Kidney (tissue), 14 donors: ENCODE results near the gene KIRREL3. TPM values are rescaled to one million over a fixed set of nuclear protein-coding genes. Genes with fewer than 3 reads are reported as not detected.

Experiments used
- DNase-seq, 5 donors: peaks; one replicate each; pipeline ENCODE4 v3.0.0-alpha.2; 2013 to 2020
- FAIRE-seq: peaks from 2 replicates; lab custom pipeline; 2012; peaks lifted over from hg19 to GRCh38; lab: Jason Lieb, UNC
- H3K27ac ChIP-seq, 2 donors: one replicate each; pipeline ENCODE4 v1.7.0; 2013; ENCODE audit warnings: low read depth in 2 of 2, low read length in 2 of 2, inconsistent platforms in 1 of 2
- H3K27me3 ChIP-seq: one replicate; pipeline ENCODE4 v1.7.1; 2013; ENCODE audit warnings: low read length, inconsistent platforms; ENCODE audit not compliant: control insufficient read depth, insufficient read depth
- H3K36me3 ChIP-seq, 3 donors: one replicate each; pipeline versions ENCODE4 v1.7.0 to v1.7.1; 2013; ENCODE audit warnings: low read length in 3 of 3, control low read depth in 1 of 3, inconsistent platforms in 1 of 3; ENCODE audit not compliant: insufficient read depth in 3 of 3, control insufficient read depth in 2 of 3
- H3K4me1 ChIP-seq, 3 donors: one replicate each; pipeline versions ENCODE4 v1.7.0 to v1.7.1; 2013; ENCODE audit warnings: low read length in 3 of 3, inconsistent platforms in 1 of 3, low read depth in 1 of 3; ENCODE audit not compliant: control insufficient read depth in 2 of 3, insufficient read depth in 2 of 3
- H3K4me3 ChIP-seq, 3 donors: one replicate each; pipeline versions ENCODE4 v1.7.0 to v1.8.1; 2013; ENCODE audit warnings: low read length in 3 of 3, control low read depth in 1 of 3, inconsistent platforms in 1 of 3
- H3K9ac ChIP-seq, 3 donors: one replicate each; pipeline versions ENCODE4 v1.7.0 to v1.7.1; 2013; ENCODE audit warnings: low read length in 3 of 3, control low read depth in 1 of 3, inconsistent platforms in 1 of 3
- H3K9me3 ChIP-seq, 3 donors: one replicate each; pipeline versions ENCODE4 v1.7.0 to v1.7.1; 2013; ENCODE audit warnings: low read length in 3 of 3, control low read depth in 1 of 3, inconsistent platforms in 1 of 3; ENCODE audit not compliant: control insufficient read depth in 2 of 3, insufficient read depth in 1 of 3
- intact Hi-C: fragments of 100-400 bp; cut with DNase I; formaldehyde crosslinking; loops from one replicate; pipeline ENCODE4 v1.11.1; 2022
- polyA plus RNA-seq: library from polyadenylated mRNA; stranded (reverse); fragments of 350-450 nt; fragmentation: Illumina TruSeq; extraction: RNeasy Lipid Tissue Mini Kit (QIAGEN cat#74804); gene quantifications from one replicate; pipeline ENCODE4 v1.2.3, GENCODE V29; 2014; ENCODE audit warnings: low read depth, low replicate concordance; ENCODE audit not compliant: insufficient read depth
- total RNA-seq: library from RNA; stranded (reverse); fragmentation: NEBNext Ultra II Directional; extraction: Animal tissue kit (Norgen Biotek cat#: 25700); gene quantifications from one replicate; pipeline ENCODE4 v1.2.1, GENCODE V29; 2021
- TF ChIP-seq, protein P1 (sequence below): IDR thresholded peaks from 3 replicates; pipeline ENCODE4 v1.5.1; 2012; ENCODE audit warnings: mild to moderate bottlenecking, moderate library complexity, borderline replicate concordance; ENCODE audit not compliant: insufficient read depth; ENCODE audit errors: extremely low read depth
- donor health status: control.
- donor health status: control.
- donor health status: control.
- donor health status: control.
- donor health status: control.
- donor health status: DM: yes; HTN: yes; CAD: no.
- donor health status: Normal renal cell carcinoma (clear cell type).

The KIRREL3 gene
- total and polyA plus RNA-seq, 2 donors from 2014 or later, result 0.19 to 0.22 TPM

DNA sequence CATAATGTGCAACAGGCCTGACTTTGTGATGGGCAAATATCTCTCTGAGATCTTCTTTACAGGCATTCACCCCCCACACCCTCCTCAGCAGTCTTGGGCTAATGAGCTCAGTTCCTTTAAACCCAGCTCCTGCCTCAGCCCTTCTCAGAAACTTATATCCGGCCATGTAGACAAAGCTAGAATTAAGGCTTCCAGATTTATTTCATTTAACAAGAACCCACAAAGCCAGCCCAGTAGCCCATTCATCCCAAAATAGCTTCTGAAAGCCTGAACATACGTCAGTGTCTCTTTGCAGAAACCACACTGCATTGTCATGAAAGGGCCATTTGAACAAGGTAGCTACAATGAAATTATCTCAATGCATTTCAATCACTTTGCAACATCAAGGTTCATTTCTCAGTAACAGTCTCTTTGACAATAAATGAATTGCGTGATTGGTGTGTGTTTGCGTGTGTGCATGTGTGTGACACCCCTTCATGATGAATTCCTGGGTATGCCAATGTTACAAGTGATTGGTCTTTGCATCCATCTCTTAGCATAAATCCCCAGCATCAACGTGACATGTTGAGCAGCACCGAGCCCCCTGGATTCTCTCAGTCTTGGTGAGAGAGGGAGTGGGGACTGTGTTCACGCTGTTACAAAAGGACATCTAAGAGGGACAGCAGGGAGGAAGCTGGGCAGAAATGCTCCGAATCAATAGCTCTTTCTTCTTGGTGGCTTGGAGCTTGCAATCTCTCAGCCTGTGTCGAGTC is 299.6 kb downstream of the KIRREL3 start:
- no peak for DNase-seq
- Histone ChIP-seq H3K36me3 (no peaks in the 10 kb centered on the region), H3K4me1 (no peaks in the 10 kb centered on the region), H3K4me3 (no peak overlapping the region), H3K9me3 (no peaks in the 10 kb centered on the region), H3K27ac (no peak overlapping the region), H3K9ac (no peak overlapping the region), H3K27me3 (no peaks in the 10 kb centered on the region)
- TF ChIP-seq, protein P1, sequence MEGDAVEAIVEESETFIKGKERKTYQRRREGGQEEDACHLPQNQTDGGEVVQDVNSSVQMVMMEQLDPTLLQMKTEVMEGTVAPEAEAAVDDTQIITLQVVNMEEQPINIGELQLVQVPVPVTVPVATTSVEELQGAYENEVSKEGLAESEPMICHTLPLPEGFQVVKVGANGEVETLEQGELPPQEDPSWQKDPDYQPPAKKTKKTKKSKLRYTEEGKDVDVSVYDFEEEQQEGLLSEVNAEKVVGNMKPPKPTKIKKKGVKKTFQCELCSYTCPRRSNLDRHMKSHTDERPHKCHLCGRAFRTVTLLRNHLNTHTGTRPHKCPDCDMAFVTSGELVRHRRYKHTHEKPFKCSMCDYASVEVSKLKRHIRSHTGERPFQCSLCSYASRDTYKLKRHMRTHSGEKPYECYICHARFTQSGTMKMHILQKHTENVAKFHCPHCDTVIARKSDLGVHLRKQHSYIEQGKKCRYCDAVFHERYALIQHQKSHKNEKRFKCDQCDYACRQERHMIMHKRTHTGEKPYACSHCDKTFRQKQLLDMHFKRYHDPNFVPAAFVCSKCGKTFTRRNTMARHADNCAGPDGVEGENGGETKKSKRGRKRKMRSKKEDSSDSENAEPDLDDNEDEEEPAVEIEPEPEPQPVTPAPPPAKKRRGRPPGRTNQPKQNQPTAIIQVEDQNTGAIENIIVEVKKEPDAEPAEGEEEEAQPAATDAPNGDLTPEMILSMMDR, result no peak
- intact Hi-C loops, result no loop called here
- FAIRE-seq, result no peak

DNA sequence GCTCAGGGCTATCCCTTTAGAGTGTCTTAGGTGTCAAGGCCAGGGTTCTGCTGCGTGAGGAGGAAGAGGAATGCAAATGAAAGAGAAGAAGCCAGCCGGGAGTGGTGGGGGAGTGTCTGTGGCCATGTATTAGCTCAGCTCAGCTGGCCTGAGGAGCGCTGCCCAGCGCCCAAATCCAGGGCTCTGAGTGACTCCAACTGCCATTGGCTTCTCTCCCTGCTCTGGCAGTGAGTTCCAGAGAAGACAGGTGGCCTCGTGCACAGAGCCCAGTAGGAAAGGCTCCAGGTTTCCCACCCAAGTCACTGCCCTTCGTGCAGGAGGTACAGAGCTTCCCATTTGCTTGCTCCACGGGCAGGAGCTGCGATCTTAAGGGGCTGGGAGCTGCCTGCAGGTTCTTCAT is 302.0 kb downstream of the KIRREL3 start:
- H3K4me1 ChIP-seq, result no peaks in the 10 kb centered on the region
- intact Hi-C loops, result no loop called here
- no peaks in the 10 kb centered on the region for H3K9me3 ChIP-seq
- no peaks in the 10 kb centered on the region for H3K27me3 ChIP-seq
- no peaks in the 10 kb centered on the region for H3K36me3 ChIP-seq
- no peak overlapping the region for H3K4me3 ChIP-seq
- TF ChIP-seq, protein P1, result no peak
- FAIRE-seq (no peak), DNase-seq (no peak)
- no peak overlapping the region for H3K27ac ChIP-seq
- H3K9ac ChIP-seq, result no peak overlapping the region

DNA sequence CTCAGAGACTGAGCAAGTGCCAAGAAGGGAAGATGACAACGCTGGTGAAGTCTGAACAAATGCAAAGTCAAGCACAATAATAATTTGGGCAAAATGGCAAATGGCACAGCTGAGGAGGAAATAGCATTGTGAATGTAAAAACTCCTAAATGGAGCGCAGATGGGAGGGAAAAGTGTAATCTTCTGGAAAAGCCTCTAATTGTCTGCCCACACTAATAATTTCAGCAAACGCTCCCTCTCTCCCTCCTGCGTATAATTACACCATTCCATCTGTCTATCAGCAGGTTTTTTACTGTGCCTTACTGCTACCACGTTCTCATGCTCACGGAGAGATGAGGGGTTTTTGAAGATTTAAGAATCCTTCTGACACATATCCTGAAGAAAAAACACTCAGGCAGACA is 302.6 kb downstream of the KIRREL3 start:
- H3K27me3 ChIP-seq, result no peaks in the 10 kb centered on the region
- H3K4me1 ChIP-seq, result no peaks in the 10 kb centered on the region
- FAIRE-seq, result no peak
- no peak overlapping the region for H3K9ac ChIP-seq
- no peak for DNase-seq
- H3K27ac ChIP-seq, result no peak overlapping the region
- H3K36me3 ChIP-seq, result no peaks in the 10 kb centered on the region
- TF ChIP-seq, protein P1, result no peak
- no peaks in the 10 kb centered on the region for H3K9me3 ChIP-seq
- intact Hi-C loops, result no loop called here
- H3K4me3 ChIP-seq, result no peak overlapping the region
